GM21529 (cell line): ENCODE data around the gene PRMT2.

Experiments
- ATAC-seq: cut with Tn5 transposase; IDR thresholded peaks from one replicate; pipeline ENCODE4 v1.9.1; 2021; ENCODE audit not compliant: unreplicated experiment

Gene PRMT2

DNA sequence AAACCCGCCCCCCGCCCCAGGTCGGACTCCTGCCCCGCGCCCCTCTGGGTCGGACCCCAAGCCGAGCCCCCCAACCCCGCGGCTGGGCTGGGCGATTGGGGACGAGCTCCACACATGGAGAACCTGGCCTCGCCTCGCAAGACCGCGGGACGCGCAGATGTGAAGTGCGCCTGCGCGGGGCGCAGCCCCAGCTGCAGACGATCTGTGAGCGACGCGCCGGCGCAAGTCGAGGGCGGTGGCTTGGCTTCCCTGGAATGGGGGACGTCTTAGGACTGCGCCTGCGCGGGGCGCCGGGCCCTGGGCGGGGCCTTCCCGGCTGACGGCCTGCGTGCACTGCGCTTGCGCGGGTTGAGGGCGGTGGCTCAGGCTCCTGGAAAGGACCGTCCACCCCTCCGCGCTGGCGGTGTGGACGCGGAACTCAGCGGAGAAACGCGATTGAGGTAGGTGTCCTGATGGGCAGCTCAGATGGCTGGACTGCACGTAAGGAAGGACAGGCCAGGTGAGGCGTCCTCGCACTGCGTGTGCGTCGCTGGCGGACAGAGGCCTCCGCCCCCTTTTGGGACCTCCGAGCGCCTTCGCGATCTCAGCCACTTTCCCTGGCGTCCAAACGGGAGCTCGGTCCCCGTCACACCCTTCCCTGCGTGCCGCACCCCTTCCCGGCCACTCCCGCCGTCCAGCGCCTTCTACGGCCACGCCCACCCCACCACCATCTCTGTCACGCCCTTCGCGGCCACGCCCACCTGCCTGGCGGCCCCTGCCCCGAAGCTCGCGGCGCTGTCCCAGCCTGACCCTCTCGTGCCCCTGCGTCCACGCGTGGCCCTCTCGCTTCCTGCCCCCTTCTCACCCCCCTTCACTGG lies at the start of gene PRMT2:
Gene PRMT2 (plus strand): TSS at position 351 of the 857 bp plus-strand sequence. CDS start 1,278 bp downstream, outside the sequence.
- ATAC-seq = peak; percentile 84

DNA sequence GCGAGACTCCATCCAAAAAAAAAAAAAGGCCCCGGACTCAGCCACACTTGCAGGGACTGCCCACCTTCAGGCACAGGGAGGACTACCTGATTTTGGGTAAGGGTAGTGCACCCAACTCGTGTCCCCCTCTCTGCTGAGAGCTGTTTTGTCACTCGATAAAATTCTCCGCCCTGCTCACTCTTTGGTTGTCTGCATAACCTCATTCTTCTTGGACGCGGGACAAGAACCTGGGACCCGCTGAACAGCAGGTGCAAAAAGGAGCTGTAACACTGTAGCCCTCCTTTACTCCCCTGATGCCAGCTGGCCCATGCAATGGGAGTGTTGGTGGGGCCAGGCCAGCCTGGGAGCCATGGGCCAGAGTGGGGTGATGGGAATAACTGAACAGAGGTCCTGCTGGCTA lies 41.2 kb upstream of the PRMT2 start:
- no peak for ATAC-seq

DNA sequence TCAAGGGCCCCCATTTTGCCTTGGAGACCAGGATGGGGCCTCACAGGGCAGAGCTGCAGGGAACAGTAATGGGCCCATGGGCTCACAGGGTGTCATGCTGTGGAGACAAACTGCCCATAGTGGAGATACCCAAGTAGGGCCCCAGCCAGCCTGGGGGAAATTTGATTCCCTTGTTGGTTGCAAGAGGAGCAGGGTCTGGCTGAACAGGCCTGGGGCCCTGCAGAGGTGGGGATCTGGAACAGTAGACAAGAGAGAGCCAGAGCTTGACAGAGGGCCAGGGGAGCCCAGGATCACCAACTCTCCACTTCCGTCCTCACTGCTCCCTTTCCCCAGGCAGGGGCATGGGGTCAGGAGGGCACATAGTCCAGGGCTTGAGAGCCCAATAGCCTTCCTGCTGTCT lies 39.3 kb upstream of the PRMT2 start:
- no peak for ATAC-seq

DNA sequence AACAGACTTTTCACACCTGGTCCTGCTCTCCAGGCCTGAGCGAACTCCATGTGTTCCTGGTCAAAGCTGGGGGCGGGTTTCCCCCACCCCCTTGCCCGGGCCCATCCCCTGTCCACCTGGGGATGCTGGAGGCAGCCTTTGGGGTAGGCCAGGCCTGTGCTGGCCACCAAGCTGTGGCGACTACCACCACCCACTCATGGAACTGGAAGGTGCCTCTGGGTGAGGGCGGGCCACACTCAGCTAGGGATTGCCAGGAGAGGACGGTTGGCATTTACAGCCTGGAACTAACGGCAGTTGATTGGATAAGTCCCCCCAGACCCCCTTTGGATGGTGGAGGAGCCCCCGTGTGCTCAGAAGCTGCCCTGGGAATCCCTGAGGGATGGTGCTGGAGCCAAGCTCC lies 38.4 kb upstream of the PRMT2 start:
- no peak for ATAC-seq

DNA sequence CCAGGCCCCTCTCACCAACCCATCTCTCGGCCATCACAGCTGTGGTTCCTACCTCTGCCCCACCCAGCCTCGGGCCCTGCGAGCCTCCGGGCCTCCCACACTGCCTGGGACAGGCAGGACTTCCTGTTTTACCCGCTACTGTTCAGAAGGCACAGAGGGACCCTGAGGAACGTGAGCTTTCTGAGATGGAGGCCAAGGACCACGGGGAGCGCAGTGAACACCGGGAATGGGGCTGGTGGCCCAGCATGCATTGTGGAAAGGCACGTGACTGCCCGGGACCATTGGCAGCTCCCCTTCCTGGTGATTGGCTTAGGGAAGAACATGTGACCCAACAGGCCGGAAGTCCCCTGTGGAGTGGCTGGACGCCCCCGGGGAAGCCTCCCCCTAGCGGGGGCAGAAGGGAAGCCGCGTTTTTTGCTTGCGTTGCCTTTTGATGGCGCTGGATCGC lies 37.6 kb upstream of the PRMT2 start:
- no peak for ATAC-seq

DNA sequence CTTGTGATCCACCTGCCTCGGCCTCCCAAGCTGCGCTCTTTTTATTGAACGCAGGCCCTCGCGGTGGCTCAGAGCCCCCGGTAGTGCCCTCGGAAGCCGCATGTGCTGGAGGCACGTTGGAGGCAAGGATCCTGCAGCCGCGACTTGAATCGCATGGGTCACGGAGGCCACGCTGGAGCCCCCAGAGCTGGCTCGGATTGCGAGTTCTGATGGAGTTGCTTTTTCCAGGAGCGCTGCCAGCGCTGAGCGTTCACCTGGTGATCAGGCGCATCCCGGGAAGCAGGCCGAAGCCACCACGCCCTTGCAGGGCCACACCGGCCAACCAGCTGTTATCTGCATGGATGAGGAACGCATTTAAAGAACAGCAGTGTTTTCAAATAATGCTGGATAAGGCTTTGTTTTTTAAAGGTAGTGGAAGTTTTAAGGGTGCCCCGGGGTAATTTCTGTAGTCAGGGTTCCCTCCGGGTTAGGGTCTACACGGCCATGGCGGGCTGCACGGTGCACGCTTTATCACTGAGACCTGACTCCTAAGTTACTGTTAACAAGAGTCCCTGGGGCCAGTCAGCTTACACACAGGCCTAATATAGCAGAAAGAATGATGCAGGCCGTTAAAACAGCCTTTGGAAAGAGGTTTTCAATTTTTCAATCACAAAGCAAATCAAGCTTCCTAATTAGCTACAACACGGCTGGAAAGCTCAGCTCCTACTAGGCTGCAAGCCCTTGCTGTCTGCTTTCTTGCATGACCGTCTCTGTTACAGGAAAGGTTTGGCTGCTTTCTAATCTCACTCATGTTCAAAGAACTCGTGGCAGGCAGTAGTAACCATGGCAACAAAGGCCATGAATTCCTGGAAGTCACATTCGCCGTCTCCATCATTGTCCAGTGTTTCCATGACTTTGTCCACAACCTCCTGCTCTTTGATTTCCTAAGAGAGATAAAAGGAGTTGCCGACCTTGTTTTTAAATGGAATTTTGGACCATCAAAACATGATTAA lies 36.6 kb upstream of the PRMT2 start:
- no peak for ATAC-seq

DNA sequence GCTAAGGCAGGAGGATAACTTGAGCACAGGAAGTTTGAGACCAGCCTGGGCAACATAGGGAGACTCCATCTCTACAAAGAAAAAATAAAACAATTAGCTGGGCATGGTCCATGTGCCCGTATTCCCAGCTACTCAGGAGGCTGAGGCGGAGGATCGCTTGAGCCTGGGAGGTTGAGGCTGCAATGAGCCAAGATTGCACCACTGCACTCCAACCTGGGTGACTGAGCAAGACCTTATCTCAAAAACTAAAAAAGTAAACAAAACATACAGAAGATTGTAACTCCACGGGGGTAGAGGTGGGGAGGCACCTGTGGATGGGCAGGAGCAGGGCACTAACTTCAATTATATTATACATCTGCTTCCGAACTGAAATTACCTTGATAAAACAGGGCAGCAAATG lies 35.2 kb upstream of the PRMT2 start:
- ATAC-seq = no peak

DNA sequence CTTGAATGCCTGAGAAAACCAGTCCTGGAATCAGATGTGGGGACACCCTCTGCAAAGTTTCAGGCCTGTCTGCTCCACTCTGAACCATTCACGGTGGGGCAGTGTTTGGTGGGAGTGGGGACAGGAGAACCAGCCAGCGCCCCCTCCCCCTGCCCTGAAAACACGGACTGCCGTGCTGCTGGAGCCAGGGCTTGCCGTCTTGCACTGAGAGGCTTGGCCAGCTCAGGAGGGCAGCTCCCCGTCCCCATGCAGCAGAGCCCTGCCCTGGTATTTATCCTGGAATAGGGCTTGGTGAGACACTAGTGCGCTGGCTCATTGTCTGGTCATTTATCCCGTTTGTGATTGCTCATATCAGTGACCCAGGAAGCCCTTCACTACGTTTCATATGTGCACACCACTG lies 34.5 kb upstream of the PRMT2 start:
- ATAC-seq = no peak

DNA sequence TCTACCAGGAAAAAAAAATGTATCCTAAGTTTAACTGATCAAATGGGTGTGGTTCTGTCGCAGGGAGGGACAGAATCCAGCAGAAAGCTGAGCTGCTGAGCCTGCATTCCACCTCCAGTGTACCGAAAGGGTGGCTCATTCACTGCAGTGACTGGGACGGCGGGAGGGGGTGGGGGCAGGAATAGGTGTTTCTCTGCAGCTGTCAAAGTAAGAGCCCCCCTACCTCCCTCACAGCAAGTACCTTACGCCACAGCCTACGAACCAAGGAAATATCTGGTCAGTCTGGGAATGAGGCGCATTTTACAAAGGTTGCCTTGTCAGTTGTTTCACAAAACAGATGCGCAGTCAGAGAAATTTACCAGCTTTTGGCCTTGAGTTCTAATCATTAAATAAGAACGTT lies 32.2 kb upstream of the PRMT2 start:
- ATAC-seq = no peak

DNA sequence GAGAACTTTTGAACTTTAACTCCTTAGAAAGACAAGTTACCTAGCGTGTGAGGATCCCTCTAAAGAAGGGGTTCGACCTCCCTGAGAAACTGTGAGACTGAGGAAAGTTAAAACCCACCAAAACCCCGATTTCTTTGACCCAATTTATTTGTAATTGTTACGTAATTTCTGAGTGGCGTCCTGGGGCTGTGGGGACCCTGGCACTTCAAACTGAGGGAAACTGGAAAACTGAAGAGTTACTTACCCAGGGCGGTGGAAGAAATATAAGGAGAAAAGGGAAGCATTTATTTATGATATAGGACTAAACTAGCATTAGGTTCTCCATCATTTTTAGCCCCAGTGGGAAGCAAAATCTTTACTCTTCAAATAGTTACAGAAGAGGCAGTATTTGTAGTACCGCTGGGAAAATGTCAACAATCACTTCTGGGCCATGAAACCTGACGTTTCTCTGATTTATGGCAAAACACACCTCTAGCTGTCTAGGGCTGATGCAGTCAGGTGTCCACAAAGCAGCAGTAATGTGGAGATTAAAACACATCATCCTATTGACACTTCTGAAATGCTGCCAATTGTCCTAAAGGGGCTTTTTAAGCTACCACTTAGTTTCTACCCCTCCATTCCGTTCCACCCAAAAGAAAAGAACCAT lies 31.0 kb upstream of the PRMT2 start:
- ATAC-seq = no peak

DNA sequence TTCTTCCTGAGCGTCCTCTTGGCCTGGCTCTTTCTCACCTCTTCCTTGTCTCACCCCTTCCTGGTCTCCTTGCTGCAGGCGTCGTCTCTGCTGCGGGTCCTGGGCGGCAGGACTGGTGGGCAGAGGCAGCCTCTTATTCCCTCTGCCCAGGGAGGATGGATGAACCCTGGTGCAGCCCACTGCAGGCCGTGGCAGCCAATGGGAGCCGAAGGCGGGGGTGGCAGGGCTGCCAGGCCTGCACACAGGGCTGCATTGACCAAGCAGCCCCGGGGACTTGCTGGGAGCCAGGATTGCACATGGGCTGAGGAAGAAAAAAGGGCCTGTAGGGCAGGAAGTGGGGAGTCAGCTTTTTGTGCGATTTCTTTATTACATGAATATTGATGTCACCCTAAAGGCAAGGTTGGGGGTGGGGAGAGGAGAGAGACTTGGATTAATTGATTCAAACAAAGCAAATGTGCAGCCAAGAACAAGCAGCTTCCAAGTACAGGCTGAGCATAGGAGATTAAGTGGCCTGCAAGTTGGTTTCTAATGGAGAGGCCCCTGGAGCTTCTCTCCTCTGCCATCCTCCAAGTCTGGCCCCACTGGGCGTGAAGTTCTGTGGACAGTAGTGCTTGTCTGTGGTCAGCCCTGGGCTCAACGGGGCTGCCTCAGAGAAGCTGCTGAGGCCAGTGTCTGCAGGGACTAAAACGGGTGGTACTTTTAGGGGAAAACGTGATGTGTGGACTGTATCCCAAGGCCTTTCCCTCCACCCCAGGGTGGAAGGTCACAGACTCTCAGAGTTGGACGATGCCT lies 30.3 kb upstream of the PRMT2 start, which contains the start of gene S100B:
Gene S100B (minus strand): TSS at position 108 of the 792 bp plus-strand sequence. CDS start 2,667 bp downstream, outside the sequence.
- ATAC-seq = no peak

DNA sequence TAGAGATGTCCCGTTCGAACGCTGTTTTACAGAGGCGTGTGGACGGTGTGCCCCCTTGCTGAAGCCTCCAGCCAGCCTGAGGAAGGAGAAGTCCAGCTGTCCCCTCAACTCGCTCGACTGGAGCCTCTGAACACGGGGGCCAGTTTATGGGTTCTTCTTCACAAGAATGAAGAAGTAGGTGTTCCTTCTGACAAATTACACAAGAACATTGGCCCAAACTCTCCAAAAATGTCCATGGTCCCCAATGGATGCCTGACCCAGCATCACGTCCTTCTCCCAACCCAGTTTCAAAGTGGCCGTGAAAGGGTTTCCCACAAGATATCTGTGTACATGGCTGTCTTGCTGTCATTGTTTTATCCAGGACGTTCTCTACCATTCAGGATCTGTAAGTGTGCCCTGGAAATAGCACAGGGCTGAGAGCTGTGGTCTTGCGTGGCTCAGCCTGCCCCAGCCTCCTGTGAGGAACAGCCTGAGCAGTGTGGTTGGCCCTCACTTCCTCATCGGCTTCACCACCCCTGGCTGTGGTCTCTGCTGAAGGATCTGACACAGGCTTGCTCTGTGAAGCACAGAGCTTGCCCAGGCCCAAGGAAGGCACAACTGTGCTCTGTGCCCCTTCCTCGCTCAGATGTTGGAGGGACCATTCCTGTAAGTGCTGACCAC lies 29.6 kb upstream of the PRMT2 start:
- peak; percentile 57 for ATAC-seq

DNA sequence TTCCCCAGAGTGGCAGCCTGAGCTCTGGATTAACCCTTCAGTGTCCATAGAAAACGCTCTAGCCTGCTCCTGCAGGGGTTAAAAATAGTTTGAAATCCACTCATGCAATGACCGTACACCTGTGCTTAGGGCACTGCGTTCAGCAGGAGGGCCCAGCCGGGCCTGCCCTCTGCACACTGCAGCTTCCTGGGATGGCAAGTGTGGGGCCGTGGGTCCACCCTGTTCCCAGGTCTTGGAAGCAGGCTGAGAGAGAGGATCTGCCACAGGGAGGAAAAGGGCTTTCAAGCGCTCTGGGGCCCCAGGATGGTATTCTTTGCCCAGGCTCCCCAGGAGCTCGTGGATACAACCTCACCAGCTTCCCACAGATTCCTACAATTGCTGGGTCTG lies 29.1 kb upstream of the PRMT2 start:
- ATAC-seq = no peak

DNA sequence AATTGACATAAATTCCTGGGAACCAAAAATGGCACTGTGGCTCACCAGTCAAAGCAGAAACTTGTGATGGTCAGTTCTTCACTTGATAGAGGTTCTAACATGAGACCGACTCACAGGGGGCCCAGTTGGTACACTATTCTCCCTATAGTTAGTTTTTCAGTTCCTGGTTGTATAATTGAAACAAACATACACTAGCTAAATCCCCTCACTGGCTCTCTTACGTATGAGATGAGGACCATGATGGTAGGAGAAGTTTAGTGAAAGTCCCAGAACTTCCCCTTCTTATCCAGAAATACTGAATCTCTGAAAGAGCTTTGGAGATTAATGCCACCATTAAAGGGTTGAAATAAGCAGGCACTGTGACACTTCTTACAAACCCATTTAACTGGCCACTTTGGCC lies 27.8 kb upstream of the PRMT2 start:
- ATAC-seq = no peak

DNA sequence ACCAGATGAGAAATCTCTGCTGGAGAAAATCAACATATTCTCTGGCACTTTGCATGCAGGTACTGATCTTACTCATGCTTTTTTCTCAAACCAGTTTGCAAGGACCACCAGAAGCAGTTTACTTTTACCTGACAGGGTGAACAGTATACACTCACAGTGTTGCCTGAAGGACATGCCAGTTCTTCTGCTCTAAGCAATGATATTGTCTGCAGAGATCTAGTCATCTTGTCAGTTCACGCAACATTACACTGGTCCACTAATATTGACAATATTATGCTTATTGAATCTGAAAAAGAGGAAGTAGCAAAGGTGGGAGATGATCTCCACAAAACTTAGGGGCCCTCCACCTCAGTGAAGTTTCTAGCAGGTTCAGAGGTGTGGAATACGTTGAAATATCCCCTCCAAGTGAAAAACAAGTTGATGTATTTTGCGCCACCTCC lies 26.8 kb upstream of the PRMT2 start:
- peak; percentile 34 for ATAC-seq

DNA sequence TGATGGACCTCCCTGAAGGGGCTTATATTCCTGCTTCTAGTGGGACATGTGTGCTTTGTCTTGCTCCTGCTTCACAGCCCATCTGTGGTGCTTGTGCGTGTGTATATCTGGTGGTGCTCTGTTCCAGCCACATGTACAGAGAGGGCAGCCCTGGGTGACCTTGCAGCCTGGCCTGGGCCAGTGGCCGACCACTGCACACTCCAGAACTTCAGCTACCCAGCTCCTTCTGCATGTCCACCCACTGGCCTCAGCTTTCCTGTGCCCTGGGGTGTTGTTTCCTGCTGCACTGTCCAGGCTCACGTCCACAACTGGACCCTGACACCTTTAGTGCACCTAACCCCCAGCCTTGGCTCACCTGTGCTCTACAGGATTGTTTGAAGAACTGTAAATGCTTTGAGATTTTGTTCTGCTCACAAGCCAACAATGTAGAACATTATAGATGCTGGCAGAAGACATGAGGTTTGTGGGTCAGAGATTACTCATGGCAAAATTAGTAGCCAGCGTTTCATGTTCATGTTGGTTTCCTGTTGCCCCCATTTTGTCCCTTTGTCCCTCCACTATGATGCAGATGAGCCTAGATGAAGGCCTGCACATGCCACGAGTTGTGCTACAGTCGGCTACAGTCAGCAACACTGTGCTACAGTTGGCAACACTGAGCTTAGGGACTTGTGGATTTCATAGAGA lies 25.3 kb upstream of the PRMT2 start:
- no peak for ATAC-seq

DNA sequence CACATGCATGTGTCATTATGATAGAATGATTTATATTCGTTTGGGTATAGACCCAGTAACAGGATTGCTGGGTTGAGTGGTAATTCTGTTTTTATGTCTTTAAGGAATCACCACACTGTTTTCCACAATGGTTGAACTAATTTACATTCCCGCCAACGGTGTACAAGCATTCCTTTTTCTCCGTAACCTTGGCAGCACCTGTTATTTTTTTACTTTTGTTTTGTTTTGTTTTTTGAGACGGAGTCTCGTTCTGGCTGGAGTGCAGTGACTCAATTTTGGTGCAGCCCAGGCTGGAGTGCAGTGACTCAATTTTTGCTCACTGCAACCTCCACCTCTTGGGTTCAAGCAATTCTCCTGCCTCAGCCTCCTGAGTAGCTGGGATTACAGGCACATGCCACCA lies 22.1 kb upstream of the PRMT2 start:
- ATAC-seq = no peak

DNA sequence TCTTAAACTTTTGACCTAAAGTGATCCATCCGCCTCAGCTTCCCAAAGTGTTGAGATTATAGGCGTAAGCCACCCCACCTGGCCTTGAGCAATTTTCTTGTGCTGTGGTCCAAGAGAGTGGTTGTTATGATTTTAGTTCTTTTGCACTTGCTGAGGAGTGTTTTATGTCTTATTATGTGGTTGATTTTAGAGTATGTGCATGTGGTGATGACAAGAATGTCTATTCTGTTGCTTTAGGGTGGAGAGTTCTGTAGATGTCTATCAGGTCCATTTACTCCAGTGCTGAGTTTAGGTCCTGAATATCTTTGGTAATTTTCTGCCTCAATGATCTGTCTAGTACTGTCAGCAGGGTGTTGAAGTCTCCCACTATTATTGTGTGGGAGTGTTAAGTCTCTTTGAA lies 19.4 kb upstream of the PRMT2 start:
- no peak for ATAC-seq

DNA sequence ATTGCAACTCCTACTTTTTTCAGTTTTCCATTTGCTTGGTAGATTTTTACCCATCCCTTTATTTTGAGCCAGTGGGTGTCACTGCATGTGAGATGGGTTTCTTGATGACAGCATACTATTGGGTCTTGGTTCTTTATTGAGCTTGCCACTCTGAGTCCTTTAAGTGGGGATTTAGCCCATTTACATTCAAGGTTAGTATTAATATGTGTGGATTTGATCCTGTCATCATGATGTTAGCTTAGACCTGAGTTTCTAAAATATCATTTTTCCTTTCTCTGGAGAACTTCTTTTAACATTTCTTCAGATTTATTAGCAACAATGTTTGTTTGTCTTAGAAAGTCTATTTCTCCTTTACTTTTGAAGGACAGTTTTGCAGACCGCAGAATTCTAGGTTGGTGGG lies 18.8 kb upstream of the PRMT2 start:
- no peak for ATAC-seq
